NCI-H460 (cell line): ENCODE results near the gene ORM1. TPM values are rescaled to one million over a fixed set of nuclear protein-coding genes. Genes with fewer than 3 reads are reported as not detected.
A peak's percentile ranks its signal among the peaks of the same experiment; 100 is the strongest.
"Not testable (repeated sequence)": the region's sequence is repeated elsewhere in the genome, so short reads cannot be mapped to it uniquely, and the experiment has no call there.

Source experiments
- DNase-seq: peaks from one replicate; pipeline ENCODE4 v3.0.0-alpha.2; 2016; ENCODE audit warnings: low read depth; ENCODE audit errors: extremely low read depth
- total RNA-seq: library from RNA; depleted of rRNA; stranded (reverse); fragments of >200 nt; shearing (Covaris generic); gene quantifications from 2 replicates; pipeline ENCODE4 v1.2.3, GENCODE V29; 2014

ORM1 gene
- total RNA-seq, 1 experiment from 2014 or later, result not detected

DNA sequence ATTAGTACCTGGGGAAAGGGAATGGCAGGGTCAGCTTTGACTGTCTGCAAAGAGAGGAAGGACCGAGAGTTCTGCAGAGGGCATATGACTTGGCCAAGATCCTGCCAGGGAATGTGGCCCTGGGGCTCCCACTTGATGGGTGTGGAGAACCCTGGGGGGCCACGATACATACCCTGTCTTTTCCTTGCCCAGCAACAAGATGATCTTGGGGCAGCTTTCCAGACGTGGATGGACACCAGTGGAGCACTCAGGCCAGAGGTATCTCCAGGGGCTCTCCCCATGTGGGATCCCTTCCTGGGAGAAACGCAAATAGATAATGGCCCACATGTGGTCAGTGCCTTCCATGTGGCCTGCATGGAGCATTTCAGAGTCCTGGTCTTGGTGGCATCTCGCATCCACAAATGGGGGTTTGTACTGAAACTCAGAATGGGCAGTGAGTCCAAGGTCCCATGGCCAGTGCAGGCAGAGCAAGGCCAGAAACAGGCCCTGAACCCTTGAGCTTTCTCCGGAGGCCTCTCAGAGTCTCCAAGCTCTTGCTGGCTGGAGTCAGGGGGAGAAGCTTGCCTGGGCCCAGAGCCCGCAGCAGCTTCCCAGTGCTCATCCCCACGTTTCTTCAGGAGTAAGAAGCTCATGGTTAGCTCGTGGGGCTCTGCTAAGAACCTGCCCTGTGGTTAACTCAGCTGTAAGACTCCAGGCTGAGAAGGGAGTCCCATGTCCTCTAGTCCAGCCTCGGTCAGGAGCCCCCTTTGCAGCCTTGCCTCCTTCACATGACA, 18.3 kb upstream of the ORM1 start:
- DNase-seq, result no peak

DNA sequence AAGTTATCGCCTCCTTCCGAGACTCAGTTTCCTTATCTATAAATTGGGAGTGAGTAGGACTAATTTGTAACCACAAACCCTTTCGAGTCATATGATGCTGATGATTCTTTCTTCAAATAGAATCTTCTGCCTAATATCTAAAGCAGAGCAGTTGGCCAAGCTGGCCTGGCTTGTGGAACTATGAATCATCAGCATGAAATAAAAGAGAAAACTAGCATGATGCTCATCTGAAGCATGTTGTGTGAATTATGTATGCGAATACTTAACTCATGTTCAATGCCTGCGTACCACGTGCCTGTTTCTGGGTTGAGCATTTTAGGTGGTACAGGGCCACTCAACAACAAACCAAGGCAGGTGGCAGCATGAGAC, 15.0 kb upstream of the ORM1 start:
- no peak for DNase-seq

DNA sequence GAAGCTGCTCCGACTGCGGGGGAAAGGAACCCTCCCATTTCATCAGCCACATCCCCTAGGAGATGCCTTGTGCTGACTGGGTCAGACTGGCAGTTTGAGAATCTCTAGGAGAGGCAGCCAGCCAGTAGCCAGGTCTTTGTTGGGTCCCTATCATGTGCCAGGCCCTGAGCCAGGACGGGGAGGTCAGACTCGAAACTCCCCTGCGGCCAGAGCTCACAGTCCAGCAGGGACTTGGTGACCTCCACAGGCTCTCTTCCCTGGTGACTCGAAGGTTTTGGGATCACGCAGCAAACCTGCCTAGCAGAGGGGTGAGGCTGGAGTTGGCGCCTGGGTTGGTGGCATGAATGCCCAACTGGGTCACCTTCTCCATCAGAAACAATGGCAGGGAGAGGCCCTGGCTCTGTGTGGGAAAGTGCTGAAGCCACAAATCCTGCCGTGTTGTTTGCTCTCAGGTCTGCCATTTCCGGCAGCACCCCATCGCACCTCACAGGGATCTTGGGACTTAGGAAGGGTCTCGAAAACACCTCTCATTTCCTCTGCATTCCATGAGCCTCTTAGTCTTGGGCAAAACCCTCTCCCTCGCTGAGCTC, 14.4 kb upstream of the ORM1 start:
- no peak for DNase-seq

DNA sequence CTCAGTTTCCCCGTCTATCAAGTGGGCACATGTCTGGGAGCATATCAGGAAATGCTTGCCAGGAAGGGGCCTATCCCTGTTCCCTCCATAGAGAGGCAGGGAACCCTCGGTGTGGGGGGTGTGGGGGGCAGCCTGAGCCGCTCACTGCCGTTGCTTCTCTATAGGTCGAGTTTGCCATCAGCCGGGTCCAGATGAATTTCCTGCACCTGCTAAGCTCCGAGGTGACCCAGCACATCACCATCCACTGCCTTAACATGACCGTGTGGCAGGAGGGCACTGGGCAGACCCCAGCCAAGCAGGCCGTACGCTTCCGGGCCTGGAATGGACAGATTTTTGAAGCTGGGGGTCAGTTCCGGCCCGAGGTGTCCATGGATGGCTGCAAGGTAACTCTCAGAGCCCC, 13.8 kb upstream of the ORM1 start:
- no peak for DNase-seq

DNA sequence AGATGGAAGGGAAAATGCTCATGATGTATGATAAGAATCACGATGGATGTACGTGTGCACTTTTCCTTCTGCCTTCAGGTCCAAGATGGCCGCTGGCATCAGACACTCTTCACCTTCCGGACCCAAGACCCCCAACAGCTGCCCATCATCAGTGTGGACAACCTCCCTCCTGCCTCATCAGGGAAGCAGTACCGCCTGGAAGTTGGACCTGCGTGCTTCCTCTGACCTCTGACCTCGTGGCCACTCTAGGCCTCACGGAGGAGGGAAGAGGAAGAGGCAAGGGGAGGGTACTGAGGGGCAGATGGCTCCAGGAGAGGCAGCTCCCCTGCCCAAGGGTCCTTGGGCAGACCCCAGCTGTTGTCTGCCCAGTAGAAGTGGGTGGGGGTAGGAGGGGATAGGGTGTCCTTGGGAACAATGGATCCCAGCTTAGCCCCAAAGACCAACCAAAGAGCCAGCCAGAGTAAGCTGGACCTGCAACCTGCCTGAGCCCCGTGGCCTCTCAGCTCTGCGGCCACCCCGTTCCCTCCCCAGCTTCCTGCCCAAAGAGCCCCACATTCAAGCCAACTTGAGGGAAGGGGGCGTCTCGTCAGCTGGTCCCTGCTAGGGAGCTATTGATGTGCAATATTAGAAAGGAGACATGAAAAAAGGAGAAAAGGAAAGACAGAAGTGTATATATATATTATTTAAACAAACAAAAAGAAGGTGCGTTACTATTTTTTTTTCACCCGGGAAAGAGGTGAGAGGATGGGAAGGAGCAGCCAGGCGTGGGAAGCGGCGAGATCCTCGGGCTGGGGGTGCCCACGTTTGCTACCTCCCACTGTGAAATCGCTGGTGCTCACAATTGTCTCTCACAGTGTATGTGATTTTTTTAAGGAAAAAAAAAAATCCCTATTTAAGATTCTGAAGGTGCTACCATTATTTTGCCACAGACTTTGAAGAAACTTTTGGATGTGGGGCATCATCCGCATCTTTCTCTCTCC, 12.1 kb upstream of the ORM1 start:
- DNase-seq, result no peak

DNA sequence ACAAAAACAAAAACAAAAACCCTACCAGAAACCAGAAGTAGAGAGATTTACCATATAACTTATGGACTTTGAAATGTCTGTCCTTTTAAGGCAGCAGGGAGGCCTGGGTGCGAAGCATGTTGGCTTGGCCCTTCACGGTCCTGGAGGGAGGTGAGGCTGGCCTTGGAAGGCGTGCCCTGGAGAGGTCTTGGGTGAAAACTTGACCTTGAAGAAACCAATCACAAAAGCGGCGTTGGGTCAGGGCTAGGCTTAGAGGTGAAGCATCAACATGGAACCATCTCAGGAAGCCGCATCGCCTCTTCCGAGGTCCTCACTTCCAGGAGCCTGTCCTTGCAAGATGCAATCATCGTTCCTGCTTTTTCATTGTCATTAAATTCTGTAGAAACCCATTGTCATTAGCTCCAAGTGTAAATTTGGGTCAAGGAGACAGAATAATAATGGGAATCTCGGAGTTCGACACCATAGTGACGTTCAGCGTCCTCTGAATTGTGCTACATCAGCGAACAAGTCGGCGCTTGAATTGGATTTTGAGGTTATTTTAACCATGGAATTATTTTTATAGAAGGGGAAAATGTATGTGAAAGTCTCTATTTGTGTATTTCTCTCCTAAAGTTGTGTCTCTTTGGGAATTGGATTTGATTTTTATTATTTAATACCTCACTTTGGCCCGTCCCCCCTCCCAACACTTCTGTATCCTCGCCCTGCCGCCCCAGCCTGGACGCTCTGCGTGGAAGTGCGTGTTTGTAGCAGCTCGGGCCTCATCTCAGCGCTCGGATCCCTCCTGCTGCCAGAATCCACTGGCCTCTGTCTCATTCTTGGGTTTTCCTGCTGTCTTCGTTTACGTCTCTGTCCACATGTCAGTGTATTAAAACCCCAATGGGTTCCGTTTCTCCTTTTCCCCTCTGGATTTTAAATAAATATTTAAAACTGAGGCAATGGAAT, 11.1 kb upstream of the ORM1 start:
- no peak for DNase-seq

DNA sequence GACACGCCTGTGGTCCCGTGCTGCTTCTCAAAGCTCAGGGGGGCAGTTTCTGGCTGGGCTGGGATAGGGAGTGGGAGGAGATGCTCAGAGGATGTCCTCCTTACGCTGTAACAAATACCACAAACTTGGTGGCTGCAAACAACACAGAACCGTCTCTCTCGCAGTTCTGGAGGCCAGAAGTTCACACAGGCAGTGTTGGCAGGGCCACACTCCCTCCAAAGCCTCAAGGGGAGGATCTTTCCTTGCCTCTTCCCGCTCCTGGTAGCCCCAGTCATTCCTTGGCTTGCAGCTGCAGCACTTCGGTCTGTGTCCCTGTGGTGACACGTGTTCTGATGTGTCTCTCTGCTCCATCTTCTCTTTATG, 10.4 kb upstream of the ORM1 start:
- no peak for DNase-seq

DNA sequence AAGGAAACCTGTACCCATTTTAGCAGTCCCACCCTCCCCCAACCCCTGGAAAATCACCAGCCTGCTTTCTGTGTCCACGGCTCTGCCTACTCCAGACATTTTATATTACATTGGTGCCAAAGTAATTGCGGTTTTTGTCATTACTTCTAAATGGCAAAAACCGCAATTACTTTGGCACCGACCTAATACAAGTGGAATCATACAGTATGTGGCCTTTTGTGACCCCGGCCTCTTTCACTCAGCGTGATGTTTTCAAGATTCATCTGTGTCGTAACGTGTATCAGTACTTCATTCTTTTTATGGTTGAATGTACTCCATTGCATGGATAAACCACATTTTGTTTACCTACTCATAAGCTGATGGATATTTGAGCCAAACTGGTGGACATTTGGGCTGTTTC, 9.7 kb upstream of the ORM1 start:
- DNase-seq, result no peak

DNA sequence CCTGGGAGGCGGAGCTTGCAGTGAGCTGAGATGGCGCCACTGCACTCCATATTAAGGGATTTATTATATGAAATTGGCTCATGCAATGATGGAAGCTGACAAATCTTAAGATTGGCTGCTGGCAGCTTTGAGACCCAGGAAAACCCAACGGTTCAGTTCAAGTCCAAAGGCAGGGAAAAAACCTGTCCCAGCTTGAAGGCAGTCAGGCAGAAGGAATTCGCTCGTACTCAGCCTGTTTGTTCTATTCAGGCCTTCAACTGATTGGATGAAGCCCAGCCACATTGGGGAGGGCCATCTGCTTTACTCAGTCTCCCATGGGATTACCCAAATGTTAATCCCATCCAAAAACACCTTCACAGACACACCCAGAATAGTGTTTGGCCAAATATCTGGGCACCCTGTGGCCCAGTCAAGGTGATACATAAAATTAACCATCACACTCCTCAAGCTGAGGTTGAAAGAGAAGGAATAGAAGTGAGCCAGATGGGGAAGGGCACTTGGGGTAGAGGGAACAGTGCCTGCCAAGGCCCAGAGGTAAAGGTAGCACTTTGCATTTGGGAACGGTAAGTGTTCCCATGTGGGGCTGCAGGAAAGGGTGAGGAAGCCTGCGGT, 8.5 kb upstream of the ORM1 start:
- DNase-seq, result no peak

DNA sequence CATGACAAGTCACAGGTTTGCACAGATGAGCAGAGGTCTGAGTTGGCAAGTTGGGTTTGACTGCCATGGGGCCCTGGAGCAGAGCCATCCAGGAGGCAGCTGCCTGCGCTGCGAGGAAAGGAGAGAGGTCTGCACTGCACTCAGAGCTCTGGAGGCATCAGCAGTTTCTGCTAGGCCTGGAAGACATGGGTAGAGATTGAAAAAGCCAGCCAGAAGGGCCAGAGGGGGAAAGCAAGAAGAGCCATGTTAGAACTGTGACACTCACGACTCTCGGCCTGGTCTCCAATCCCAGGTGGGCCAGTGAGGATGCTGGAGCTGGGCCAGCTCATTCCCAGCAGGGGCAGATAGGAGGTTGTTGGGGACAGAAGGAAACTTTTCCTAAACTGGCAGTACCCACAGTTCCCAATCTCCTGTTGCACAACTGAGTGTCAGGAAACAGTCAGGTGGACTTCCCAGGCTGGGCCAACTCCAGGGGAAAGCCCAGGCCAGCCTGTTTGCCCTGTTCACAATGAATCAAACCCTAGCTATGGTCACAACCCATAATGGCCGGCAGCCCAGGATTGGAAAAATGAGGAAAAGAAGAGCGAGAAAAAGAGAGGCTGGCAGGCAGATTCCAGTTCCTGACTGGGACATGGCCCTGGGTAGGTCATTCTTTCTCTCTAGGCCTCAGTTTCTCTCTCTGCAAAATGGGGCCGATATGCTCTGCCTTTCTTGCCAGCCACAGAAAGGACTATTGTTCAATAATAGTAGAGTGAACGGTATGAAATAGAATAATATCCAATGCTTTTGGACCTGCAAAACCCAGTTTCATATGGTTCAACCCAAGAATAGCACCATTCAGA, 7.8 kb upstream of the ORM1 start:
- DNase-seq, result no peak

DNA sequence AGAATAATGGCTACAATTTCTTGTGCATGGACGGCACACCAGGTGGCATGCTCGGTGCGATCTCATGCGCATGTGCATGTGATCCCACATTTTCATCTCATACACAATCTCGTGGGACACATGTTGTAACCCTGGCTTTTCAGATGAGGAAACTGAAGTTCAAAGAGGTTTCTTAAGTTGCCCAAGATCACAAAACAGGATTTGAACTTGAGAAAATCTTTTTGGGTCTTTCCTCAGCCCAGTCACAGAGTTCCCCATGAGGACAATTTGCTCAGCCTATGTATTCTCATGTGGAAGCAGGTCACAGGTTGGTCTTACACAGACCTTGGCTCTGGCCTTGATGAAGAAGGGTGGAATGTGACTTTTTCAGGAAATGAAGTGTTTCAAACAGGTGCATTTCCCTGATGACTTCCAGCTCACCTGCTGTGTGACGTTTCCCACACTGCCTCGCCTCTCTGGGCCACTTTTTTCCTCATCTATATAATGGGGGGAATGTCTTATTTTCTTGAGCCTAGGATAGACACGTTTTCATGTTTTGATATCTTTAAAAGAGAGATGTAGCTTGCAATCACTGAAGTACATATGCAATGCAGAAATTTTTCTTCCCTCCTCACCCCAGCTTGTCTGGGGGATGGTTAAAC, 7.1 kb upstream of the ORM1 start:
- no peak for DNase-seq

DNA sequence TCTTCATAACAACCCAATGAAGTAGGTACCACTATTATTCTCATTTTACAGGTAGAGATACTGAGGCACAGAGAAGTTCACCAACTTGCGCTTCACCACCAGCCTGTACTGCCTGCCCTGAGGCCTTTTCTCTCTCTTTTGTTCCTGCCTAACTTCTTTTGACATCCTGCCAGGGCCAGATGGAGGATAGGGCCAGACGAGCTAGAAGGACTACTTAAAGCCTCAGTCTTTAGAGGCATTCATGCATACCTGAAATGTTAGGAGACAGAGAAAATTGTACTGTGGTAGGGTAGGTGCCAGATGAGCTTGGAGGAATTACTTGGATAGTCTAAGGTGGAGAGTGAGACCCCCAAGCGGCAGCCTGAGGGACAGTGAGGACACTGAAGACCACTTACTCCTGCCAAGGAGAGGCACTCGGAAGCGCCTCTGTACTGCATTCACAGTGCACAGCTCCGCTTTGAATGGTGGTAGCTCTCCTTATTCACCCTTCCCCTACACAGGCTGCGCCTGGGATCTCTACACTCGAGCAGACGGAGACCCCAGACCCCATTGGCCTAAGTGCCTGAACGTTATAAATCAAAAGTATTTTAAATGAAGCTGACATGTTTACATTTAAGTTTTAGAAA, 6.2 kb upstream of the ORM1 start:
- DNase-seq, result no peak

DNA sequence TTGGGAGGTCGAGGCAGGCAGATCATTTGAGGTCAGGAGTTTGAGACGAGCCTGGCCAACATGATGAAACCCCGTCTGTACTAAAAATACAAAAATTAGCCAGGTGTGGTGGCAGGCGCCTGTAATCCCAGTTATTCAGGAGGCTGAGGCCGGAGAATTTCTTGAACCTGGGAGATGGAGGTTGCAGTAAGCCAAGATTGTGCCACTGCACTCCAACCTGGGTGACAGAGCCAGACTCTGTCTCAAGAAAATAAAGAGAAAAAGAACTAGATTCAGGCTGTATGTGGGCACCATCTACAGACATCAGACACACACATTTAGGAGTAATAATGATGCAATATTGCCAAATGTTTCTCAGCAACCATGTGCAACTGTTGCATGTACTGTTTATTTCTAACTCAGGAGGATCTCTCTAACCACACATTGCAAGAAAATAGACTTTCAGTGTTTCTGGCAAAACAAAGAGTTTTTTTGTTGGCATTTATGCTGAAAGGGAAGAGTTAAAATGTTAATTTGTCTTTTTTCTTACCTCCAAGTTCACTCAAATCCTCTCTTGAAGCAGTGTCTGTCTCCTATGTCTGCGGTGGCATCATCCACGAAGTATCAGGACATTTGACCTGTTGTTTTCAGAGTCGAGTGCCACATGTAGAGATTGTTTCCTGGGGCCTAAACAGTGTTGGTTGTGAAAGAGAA, 5.1 kb upstream of the ORM1 start:
- peak; percentile 44 for DNase-seq

DNA sequence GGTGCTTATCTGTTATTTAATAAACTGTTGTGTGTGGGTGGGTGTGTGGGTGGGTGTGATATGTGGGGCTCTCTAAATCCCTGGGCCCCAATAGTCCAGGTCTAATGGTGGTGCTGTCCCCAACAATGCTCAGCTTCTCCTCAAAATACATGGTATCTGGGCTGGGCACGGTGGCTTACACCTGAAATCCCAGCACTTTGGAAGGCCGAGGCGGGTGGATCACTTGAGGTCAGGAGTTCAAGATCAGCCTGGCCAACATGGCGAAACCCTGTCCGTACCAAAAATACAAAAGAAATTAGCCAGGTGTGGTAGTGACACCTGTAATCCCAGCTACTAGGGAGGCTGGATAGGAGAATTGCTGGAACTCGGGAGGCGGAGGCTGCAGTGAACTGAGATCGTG, 4.5 kb upstream of the ORM1 start:
- no peak for DNase-seq

DNA sequence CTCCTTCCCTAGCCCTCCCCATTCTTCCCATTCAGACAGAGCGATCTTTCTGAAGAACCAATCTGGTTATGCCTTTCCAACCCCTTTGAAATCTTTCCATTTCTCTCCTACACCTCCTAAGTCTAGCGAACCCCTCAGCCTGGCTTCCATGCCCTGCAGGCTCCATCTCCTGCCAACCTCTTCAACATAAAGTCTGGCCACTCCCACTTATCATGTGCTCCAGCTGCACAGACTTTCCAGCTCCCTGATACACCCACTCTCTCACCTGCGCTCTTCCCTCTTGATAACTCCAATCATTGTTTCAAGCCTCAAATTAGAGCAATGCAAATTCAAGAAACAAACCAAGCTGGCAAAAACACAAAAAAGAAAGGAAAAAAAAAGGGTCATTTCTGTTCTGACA, 3.8 kb upstream of the ORM1 start:
- no peak for DNase-seq

DNA sequence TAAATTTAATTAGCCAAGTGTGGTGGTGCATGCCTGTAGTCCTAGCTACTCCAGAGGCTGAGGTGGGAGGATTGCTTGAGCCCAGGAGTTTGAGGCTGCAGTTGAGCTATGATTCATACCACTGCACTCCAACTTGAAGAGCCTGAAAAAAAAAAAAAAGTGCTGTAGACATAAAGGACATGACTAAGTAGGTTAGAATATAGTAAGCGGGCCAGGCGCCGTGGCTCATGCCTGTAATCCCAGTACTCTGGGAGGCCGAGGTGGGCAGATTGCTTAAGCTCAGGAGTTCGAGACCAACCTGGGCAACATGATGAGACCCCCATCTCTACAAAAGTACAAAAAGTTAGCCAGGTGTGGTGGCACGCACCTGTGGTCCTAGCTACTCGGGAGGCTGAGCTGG, 2.2 kb upstream of the ORM1 start:
- DNase-seq, result not testable (repeated sequence)

DNA sequence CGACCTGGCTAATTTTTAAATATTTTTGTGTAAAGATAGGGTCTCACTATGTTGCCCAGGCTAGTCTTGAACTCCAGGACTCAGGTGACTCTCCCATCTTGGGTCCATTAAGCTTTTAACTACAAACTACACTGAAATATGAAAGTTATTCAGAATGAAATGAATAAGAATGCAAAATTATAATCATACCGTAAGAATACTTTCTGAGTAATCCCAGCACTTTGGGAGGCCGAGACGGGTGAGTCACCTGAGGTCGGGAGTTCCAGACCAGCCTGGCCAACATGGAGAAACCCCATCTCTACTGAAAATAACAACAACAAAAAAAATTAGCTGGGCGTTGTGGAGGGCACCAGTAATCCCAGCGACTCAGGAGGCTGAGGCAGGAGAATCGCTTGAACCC, 1.1 kb upstream of the ORM1 start:
- no peak for DNase-seq
